Sigmoid colon (tissue), 7 donors: ENCODE measurements around the gene DEAF1. TPM values are rescaled to one million over a fixed set of nuclear protein-coding genes. Genes with fewer than 3 reads are reported as not detected.

Source experiments
- DNase-seq: peaks from one replicate; pipeline ENCODE4 v3.0.0-alpha.2; 2019
- H3K27ac ChIP-seq, 4 donors: fragments of 200-600 bp; sonication (generic); one replicate each; pipeline ENCODE4 v1.5.1; 2016 to 2019; ENCODE audit warnings: mild to moderate bottlenecking in 1 of 4
- H3K27me3 ChIP-seq, 3 donors: fragments of 200-600 bp; sonication (generic); one replicate each; pipeline ENCODE4 v1.5.1; 2019; ENCODE audit warnings: mild to moderate bottlenecking in 1 of 3
- H3K36me3 ChIP-seq, 4 donors: fragments of 200-600 bp; sonication (generic); one replicate each; pipeline ENCODE4 v1.5.1; 2016 to 2019
- H3K4me1 ChIP-seq, 4 donors: fragments of 200-600 bp; sonication (generic); one replicate each; pipeline ENCODE4 v1.5.1; 2017 to 2019
- H3K4me3 ChIP-seq, 4 donors: fragments of 200-600 bp; sonication (generic); one replicate each; pipeline ENCODE4 v1.5.1; 2017 to 2019; ENCODE audit warnings: mild to moderate bottlenecking in 2 of 4, moderate library complexity in 1 of 4
- H3K9me3 ChIP-seq, 4 donors: fragments of 200-600 bp in 3 of 4; sonication (generic) in 3 of 4; one replicate each; pipeline versions ENCODE4 v1.5.1 to v1.6.1; 2013 to 2019
- CTCF ChIP-seq, 4 experiments: fragments of 450-650 bp in 3 of 4; fragments of 200-600 bp in 1 of 4; IDR thresholded peaks; one replicate each; pipeline ENCODE4 v1.5.1; 2016 to 2019; ENCODE audit warnings: antibody characterized with exemption in 4 of 4, mild to moderate bottlenecking in 3 of 4, moderate library complexity in 2 of 4
- EP300 ChIP-seq, 4 donors: sonication (generic); formaldehyde crosslinking; IDR thresholded peaks; one replicate each; pipeline ENCODE4 v1.6.1; 2017; ENCODE audit warnings: antibody characterized with exemption in 4 of 4
- POLR2A ChIP-seq, 2 donors: fragments of 450-650 bp; IDR thresholded peaks; one replicate each; pipeline ENCODE4 v1.6.1; 2016; ENCODE audit warnings: antibody characterized with exemption in 2 of 2, mild to moderate bottlenecking in 2 of 2, moderate library complexity in 2 of 2
- POLR2AphosphoS5 ChIP-seq, 4 donors: sonication (generic); formaldehyde crosslinking; IDR thresholded peaks; one replicate each; pipeline ENCODE4 v1.6.1; 2017; ENCODE audit warnings: antibody characterized with exemption in 4 of 4
- WGBS, 2 donors: extraction: QIAGEN DNeasy Blood & Tissue Kit; methylation state at CpG; one replicate each; pipeline ENCODE4 v1.1.7; 2013; 5-methylcytosine and 5-hydroxymethylcytosine counted together
- intact Hi-C: fragments of 100-400 bp; cut with DNase I; formaldehyde crosslinking; loops from one replicate; pipeline ENCODE4 v1.15.1; 2023
- polyA plus RNA-seq, 3 donors: library from polyadenylated mRNA; stranded (reverse); fragments of 200-250 nt; gene quantifications; one replicate each; pipeline ENCODE4 v1.2.3, GENCODE V29; 2013
- total RNA-seq, 4 donors: library from RNA; depleted of rRNA; stranded (reverse); fragments of >200 nt; gene quantifications; one replicate each; pipeline ENCODE4 v1.1.0, GENCODE V29; 2016
- donor health status: healthy with polysubstance abuse.
- donor health status: Bipolar disorder and iron deficiency.
- donor health status: healthy.

DEAF1 gene
- total and polyA plus RNA-seq, 7 donors, result 11.3 to 29.6 (median 18.6) TPM

- WGBS, 2 donors, result 30 to 71% methylated on average over 16 of the region's 16 CpGs
- no peak for DNase-seq
- Histone ChIP-seq H3K27ac (peak overlapping the region in 3 of 4 donors; percentile 71 to 83 (median 80)), H3K27me3 (peaks cover 3 to 46% (median 14%) of the 10 kb centered on the region in 3 donors), H3K36me3 (peaks cover 0 to 5% (median 0%) of the 10 kb centered on the region in 4 donors), H3K4me1 (peaks cover 0 to 34% (median 29%) of the 10 kb centered on the region in 4 donors), H3K9me3 (no peaks in the 10 kb centered on the region), H3K4me3 (no peak overlapping the region)
- TF ChIP-seq POLR2A (IDR thresholded peaks at IDR 0.05) (no peak), POLR2AphosphoS5 (IDR thresholded peaks at IDR 0.05) (no peak), EP300 (IDR thresholded peaks at IDR 0.05) (no peak), CTCF (IDR thresholded peaks at IDR 0.05) (no peak)
- intact Hi-C loops, result no loop called here
Measured at GRCh38 chr11:707817-708420, 12.9 kb upstream of the DEAF1 start.

- H3K9me3 ChIP-seq, result no peaks in the 10 kb centered on the region
- 11 to 38% methylated on average over 30 of the region's 30 CpGs for WGBS, 2 donors
- peaks cover 3 to 43% (median 14%) of the 10 kb centered on the region in 3 donors for H3K27me3 ChIP-seq
- peak overlapping the region; percentile 42 to 64 (median 51) for H3K4me3 ChIP-seq
- TF ChIP-seq POLR2A (IDR thresholded peaks at IDR 0.05) (no peak), POLR2AphosphoS5 (IDR thresholded peaks at IDR 0.05) (no peak), CTCF (IDR thresholded peaks at IDR 0.05) (no peak), EP300 (IDR thresholded peaks at IDR 0.05) (no peak)
- peaks cover 0 to 42% (median 30%) of the 10 kb centered on the region in 4 donors for H3K4me1 ChIP-seq
- no peak for DNase-seq
- H3K27ac ChIP-seq, result peak overlapping the region; percentile 59 to 83 (median 76)
- intact Hi-C loops, result no loop called here
- H3K36me3 ChIP-seq, result peaks cover 0 to 5% (median 4%) of the 10 kb centered on the region in 4 donors
Measured at GRCh38 chr11:706957-707816, 12.2 kb upstream of the DEAF1 start.

GRCh38 chr11:706439-706956, 11.5 kb upstream of the DEAF1 start:
- Histone ChIP-seq H3K4me3 (peak overlapping the region; percentile 42 to 64 (median 51)), H3K27ac (peak overlapping the region; percentile 59 to 83 (median 76)), H3K9me3 (no peaks in the 10 kb centered on the region), H3K4me1 (peaks cover 0 to 43% (median 30%) of the 10 kb centered on the region in 4 donors), H3K36me3 (peaks cover 0 to 11% (median 5%) of the 10 kb centered on the region in 4 donors), H3K27me3 (peaks cover 3 to 43% (median 14%) of the 10 kb centered on the region in 3 donors)
- intact Hi-C loops, result no loop called here
- TF ChIP-seq CTCF (IDR thresholded peaks at IDR 0.05) (no peak), POLR2A (IDR thresholded peaks at IDR 0.05) (no peak), POLR2AphosphoS5 (IDR thresholded peaks at IDR 0.05) (no peak), EP300 (IDR thresholded peaks at IDR 0.05) (no peak)
- no peak for DNase-seq
- 2 to 12% methylated on average over 22 of the region's 22 CpGs for WGBS, 2 donors

GRCh38 chr11:705646-706438, 10.8 kb upstream of the DEAF1 start, which contains the start of gene EPS8L2:
Gene EPS8L2 (plus strand): TSS chr11:706231. CDS start chr11:709408, 3,177 bp downstream.
- Histone ChIP-seq H3K4me3 (peak within 1 kb of the TSS; percentile 42 to 64 (median 51)), H3K9me3 (no peaks in the 10 kb centered on the region), H3K27ac (peak within 1 kb of the TSS; percentile 59 to 83 (median 76)), H3K36me3 (peaks cover 0 to 14% (median 6%) of the 10 kb centered on the region in 4 donors), H3K4me1 (peaks cover 0 to 43% (median 29%) of the 10 kb centered on the region in 4 donors), H3K27me3 (peaks cover 3 to 41% (median 14%) of the 10 kb centered on the region in 3 donors)
- intact Hi-C loops, result no loop called here
- peak; percentile 72 for DNase-seq
- TF ChIP-seq POLR2A (IDR thresholded peaks at IDR 0.05), result no peak
- no peak for TF ChIP-seq POLR2AphosphoS5 (IDR thresholded peaks at IDR 0.05)
- no peak for TF ChIP-seq EP300 (IDR thresholded peaks at IDR 0.05)
- no peak for TF ChIP-seq CTCF (IDR thresholded peaks at IDR 0.05)
- WGBS, 2 donors, result 3 to 7% methylated on average over 90 of the region's 90 CpGs
